CD4-positive, alpha-beta T cell (primary cell): Measurements from ENCODE around the gene OR8J3. TPM values are rescaled to one million over a fixed set of nuclear protein-coding genes. Genes with fewer than 3 reads are reported as not detected.

ENCODE experiments used
- ATAC-seq: fragments of 200-7000 bp; cut with Tn5 transposase; one replicate; pipeline ENCODE4 v1.10.0; 2022; ENCODE audit warnings: mild to moderate bottlenecking; ENCODE audit not compliant: poor library complexity
- CTCF ChIA-PET: fragments of 350-600 bp; sonication (Branson Sonifier 250); formaldehyde crosslinking; loops from one replicate; lab custom pipeline; 2021; ENCODE audit warnings: antibody characterized with exemption, inconsistent platforms; lab: Charles Lee
- POLR2A ChIA-PET: fragments of 350-600 bp; sonication (Branson Sonifier 250); formaldehyde crosslinking; loops from one replicate; lab custom pipeline; 2021; ENCODE audit warnings: antibody characterized with exemption, inconsistent platforms; lab: Charles Lee
- DNase-seq, 14 experiments: peaks; one replicate each; pipeline ENCODE4 v3.0.0-alpha.2; 2013 to 2020; ENCODE audit warnings: mixed read lengths in 2 of 14
- H3K27ac ChIP-seq, 2 donors: one replicate each; pipeline versions ENCODE4 v1.5.1 to v1.7.0; 2013; ENCODE audit warnings: low read length in 2 of 2, low read depth in 1 of 2, mild to moderate bottlenecking in 1 of 2
- H3K27me3 ChIP-seq, 2 experiments: 1 replicate in 1 of 2; 2 replicates in 1 of 2; pipeline versions ENCODE4 v1.6.1 to v1.7.0; 2013; ENCODE audit warnings: low read length in 2 of 2, control low read depth in 1 of 2, mild to moderate bottlenecking in 1 of 2, moderate library complexity in 1 of 2; ENCODE audit not compliant: insufficient read depth in 2 of 2, control insufficient read depth in 1 of 2
- H3K36me3 ChIP-seq: one replicate; pipeline ENCODE4 v1.6.1; 2013; ENCODE audit warnings: low read length, control low read depth; ENCODE audit not compliant: insufficient read depth
- H3K4me1 ChIP-seq: one replicate; pipeline ENCODE4 v1.6.1; 2013; ENCODE audit warnings: low read length, control low read depth; ENCODE audit not compliant: insufficient read depth
- H3K4me3 ChIP-seq: one replicate; pipeline ENCODE4 v1.5.1; 2013; ENCODE audit warnings: mild to moderate bottlenecking, low read length, moderate library complexity
- H3K9me3 ChIP-seq, 2 experiments: 1 replicate in 1 of 2; 2 replicates in 1 of 2; pipeline versions ENCODE4 v1.6.1 to v1.7.0; 2013; ENCODE audit warnings: low read length in 2 of 2, mild to moderate bottlenecking in 2 of 2, control low read depth in 1 of 2, moderate library complexity in 1 of 2; ENCODE audit not compliant: control insufficient read depth in 1 of 2, insufficient read depth in 1 of 2
- H3K27ac Mint-ChIP-seq: one replicate; pipeline ENCODE4 v1.8.0; 2020; ENCODE audit warnings: mixed read lengths
- H3K27me3 Mint-ChIP-seq: one replicate; pipeline ENCODE4 v1.8.0; 2021; ENCODE audit warnings: mixed read lengths
- H3K36me3 Mint-ChIP-seq: one replicate; pipeline ENCODE4 v1.8.0; 2021; ENCODE audit warnings: low read depth, mixed read lengths
- H3K4me1 Mint-ChIP-seq: one replicate; pipeline ENCODE4 v1.8.0; 2021; ENCODE audit warnings: low read depth, mixed read lengths
- H3K4me3 Mint-ChIP-seq: one replicate; pipeline ENCODE4 v1.8.0; 2020; ENCODE audit warnings: mild to moderate bottlenecking, mixed read lengths
- H3K9me3 Mint-ChIP-seq: one replicate; pipeline ENCODE4 v1.8.0; 2020; ENCODE audit warnings: mixed read lengths
- intact Hi-C, 2 experiments: fragments of 100-400 bp; cut with DNase I in 1 of 2; cut with micrococcal nuclease in 1 of 2; formaldehyde crosslinking; loops; one replicate each; pipeline versions ENCODE4 v1.15.1 to v1.9.0; 2023 to 2025; cut with DNase I, micrococcal nuclease
- total RNA-seq, 174 experiments: library from RNA in 2 of 174; stranded (reverse) in 2 of 174; gene quantifications; one replicate each; pipeline ENCODE4 v1.2.3 and lab custom pipeline; 2021 to 2026
- TF ChIP-seq, protein P1 (sequence below): fragments of 200-600 bp; IDR thresholded peaks from one replicate; pipeline ENCODE4 v1.8.0; 2022; ENCODE audit warnings: antibody characterized with exemption, mild to moderate bottlenecking

OR8J3 gene
- total RNA-seq, 2 experiments from 2014 or later, result not detected

DNA sequence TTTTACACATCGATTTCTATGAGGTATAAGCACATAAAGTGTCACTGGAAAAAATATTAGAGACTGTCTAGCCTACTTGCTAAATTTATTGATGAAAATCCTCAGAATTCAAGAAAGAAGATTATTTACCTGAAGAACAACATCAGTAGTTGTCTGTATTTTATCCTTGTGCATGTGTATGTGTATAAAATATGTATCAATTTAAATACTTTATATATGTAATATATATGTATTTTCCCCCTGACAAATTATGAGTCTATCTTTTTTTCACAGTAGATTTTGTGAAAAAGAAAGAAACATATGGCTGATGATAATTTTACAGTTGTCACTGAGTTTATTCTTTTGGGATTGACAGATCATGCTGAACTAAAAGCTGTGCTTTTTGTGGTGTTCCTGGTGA lies 36.3 kb upstream of the OR8J3 start, which contains the start of gene OR5J2:
OR5J2 (plus strand) TSS at position 301 of the 400 bp plus-strand sequence; CDS start at position 301, 0 bp downstream.
- no peaks in the 10 kb centered on the region for H3K36me3 Mint-ChIP-seq
- ATAC-seq, result no peak
- no peak for DNase-seq
- no peak within 1 kb of the TSS for H3K27ac Mint-ChIP-seq
- CTCF ChIA-PET, result no interaction called here
- no peak within 1 kb of the TSS for H3K4me3 ChIP-seq
- H3K36me3 ChIP-seq, result no peaks in the 10 kb centered on the region
- POLR2A ChIA-PET, result interaction anchor here (0.7 kb wide), 1 partner anchor 275 kb away, joined by 3 read pairs; no protein-coding TSS in a partner anchor
- H3K27me3 Mint-ChIP-seq, result no peaks in the 10 kb centered on the region
- no peak within 1 kb of the TSS for H3K4me3 Mint-ChIP-seq
- no peaks in the 10 kb centered on the region for H3K4me1 Mint-ChIP-seq
- no peaks in the 10 kb centered on the region for H3K4me1 ChIP-seq
- no peaks in the 10 kb centered on the region for H3K27me3 ChIP-seq
- peaks cover 11% of the 10 kb centered on the region for H3K9me3 Mint-ChIP-seq
- no peak within 1 kb of the TSS for H3K27ac ChIP-seq
- TF ChIP-seq, protein P1, sequence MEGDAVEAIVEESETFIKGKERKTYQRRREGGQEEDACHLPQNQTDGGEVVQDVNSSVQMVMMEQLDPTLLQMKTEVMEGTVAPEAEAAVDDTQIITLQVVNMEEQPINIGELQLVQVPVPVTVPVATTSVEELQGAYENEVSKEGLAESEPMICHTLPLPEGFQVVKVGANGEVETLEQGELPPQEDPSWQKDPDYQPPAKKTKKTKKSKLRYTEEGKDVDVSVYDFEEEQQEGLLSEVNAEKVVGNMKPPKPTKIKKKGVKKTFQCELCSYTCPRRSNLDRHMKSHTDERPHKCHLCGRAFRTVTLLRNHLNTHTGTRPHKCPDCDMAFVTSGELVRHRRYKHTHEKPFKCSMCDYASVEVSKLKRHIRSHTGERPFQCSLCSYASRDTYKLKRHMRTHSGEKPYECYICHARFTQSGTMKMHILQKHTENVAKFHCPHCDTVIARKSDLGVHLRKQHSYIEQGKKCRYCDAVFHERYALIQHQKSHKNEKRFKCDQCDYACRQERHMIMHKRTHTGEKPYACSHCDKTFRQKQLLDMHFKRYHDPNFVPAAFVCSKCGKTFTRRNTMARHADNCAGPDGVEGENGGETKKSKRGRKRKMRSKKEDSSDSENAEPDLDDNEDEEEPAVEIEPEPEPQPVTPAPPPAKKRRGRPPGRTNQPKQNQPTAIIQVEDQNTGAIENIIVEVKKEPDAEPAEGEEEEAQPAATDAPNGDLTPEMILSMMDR, result no peak
- intact Hi-C loops, result no loop called here
- H3K9me3 ChIP-seq, result peaks cover 3 to 6% of the 10 kb centered on the region in 2 experiments

DNA sequence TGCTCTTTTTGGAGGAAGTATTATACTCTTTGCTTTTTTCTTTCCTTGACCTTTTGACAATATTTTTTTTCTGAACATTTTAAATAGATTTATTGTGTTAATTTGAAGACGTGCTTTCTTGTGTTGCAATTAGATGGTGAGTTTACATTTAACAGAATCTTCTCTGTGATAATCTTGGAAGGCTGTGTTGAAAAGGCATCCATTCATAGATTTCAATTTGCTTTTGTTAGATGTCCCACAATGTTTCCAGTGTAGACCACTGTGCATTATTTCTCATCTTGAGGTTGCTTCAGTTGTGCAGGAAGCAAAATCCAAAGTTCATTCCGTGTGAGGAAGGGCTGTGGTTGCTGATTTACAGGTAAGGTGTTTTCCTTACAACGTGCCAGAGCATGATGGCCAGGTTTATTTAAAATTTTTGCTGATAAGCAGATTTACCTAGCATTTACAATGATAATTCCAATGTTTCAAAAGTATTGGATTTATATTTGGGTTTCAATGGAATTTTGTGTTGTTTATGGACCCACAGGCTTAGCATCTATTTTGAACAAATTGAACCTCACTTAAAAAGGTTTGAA lies 32.3 kb upstream of the OR8J3 start:
- DNase-seq (no peak), ATAC-seq (no peak)
- no peak overlapping the region for H3K4me3 Mint-ChIP-seq
- H3K4me3 ChIP-seq, result no peak overlapping the region
- H3K4me1 Mint-ChIP-seq, result no peaks in the 10 kb centered on the region
- H3K27ac Mint-ChIP-seq, result no peak overlapping the region
- POLR2A ChIA-PET, result no interaction called here
- H3K4me1 ChIP-seq, result no peaks in the 10 kb centered on the region
- CTCF ChIA-PET, result no interaction called here
- no peaks in the 10 kb centered on the region for H3K36me3 Mint-ChIP-seq
- H3K27me3 Mint-ChIP-seq, result no peaks in the 10 kb centered on the region
- no peak overlapping the region for H3K27ac ChIP-seq
- intact Hi-C loops, result no loop called here
- H3K36me3 ChIP-seq, result no peaks in the 10 kb centered on the region
- H3K9me3 ChIP-seq, result peaks cover 0 to 6% of the 10 kb centered on the region in 2 experiments
- H3K9me3 Mint-ChIP-seq, result peaks cover 13% of the 10 kb centered on the region
- TF ChIP-seq, protein P1, result no peak
- no peaks in the 10 kb centered on the region for H3K27me3 ChIP-seq

DNA sequence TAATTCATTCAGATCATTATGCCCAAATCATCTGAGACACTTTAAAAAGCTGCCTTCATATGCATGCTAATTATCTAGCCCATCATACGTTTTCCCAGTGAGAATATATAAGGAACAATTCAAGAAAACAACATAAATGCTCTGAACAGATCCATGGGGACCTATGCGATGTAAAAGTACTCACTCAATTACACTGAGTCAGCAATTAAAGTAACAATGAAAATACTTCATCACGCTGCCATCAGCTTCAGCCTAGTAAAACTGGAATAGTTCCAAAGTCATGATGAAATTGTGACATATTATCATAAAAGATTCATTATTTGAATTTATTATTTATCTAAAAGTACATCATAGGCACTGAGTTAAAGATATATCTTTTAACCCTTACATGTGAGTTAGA lies 23.8 kb upstream of the OR8J3 start:
- H3K4me3 Mint-ChIP-seq, result no peak overlapping the region
- DNase-seq (no peak), ATAC-seq (no peak)
- no peaks in the 10 kb centered on the region for H3K4me1 ChIP-seq
- H3K4me3 ChIP-seq, result no peak overlapping the region
- H3K27me3 Mint-ChIP-seq, result no peaks in the 10 kb centered on the region
- no peak overlapping the region for H3K27ac ChIP-seq
- peaks cover 21% of the 10 kb centered on the region for H3K9me3 Mint-ChIP-seq
- CTCF ChIA-PET, result no interaction called here
- peaks cover 0 to 7% of the 10 kb centered on the region in 2 experiments for H3K9me3 ChIP-seq
- no peak overlapping the region for H3K27ac Mint-ChIP-seq
- TF ChIP-seq, protein P1, result no peak
- no peaks in the 10 kb centered on the region for H3K36me3 ChIP-seq
- no peaks in the 10 kb centered on the region for H3K4me1 Mint-ChIP-seq
- H3K27me3 ChIP-seq, result no peaks in the 10 kb centered on the region
- H3K36me3 Mint-ChIP-seq, result no peaks in the 10 kb centered on the region
- intact Hi-C loops, result no loop called here
- POLR2A ChIA-PET, result no interaction called here
